GM21717 (cell line): ENCODE data around the gene TMEM59.
"Not testable (repeated sequence)": the region's sequence is repeated elsewhere in the genome, so short reads cannot be mapped to it uniquely, and the experiment has no call there.

Experiments used
- ATAC-seq: cut with Tn5 transposase; IDR thresholded peaks from one replicate; pipeline ENCODE4 v1.9.1; 2021; ENCODE audit warnings: mild to moderate bottlenecking, moderate library complexity; ENCODE audit not compliant: unreplicated experiment

TMEM59 gene

GRCh38 chr1:54053745-54054437, 887 bp upstream of the TMEM59 start:
- no peak for ATAC-seq

DNA sequence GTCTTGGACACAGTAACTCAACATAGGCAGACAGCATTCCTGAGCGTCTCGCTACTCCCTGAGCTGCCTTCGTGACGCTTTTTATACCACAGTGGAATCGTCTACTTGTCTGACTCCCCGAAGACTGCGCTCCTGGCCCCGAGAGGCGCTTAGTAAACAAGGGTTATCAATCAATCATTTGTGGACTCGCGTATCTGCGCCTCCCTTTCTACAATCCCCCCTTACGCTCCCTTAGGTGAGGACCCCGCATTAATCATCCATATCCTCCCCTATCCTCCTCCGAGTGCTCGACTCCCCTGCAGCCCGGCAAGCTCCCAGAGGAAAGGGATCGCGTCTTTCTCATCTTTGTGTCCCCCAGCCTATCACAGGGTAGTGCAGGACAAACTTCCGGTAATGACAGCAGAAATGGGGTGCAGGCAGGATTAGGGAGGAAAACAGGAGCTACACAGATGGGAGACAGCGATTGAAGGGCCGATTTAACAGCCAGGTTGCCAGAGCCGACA, 522 bp downstream of the TMEM59 start:
- peak; percentile 35 for ATAC-seq

DNA sequence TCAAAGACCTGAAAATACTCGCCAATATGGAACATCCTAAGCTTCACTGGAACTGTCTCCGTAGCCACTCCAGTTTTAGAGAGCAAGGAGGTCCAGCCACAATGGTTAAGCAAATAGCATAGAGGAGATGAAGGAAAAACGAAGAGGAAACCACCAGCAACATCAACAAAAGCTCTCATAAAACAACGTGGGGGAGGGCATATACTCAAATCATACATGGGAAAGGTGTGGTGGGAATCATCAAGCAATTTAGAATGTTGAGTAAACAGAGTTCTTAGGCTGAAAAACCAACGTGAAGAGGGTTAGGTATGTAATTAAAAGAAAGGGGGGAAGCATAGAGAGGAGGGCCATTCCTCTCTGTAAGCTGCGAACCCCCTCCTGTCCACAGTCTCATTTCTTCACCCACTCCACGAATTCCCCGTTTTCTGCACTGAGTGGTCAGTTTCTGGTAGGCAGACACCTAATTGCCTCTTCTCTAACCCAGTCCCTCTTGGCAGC, 1.0 kb downstream of the TMEM59 start:
- ATAC-seq = no peak

DNA sequence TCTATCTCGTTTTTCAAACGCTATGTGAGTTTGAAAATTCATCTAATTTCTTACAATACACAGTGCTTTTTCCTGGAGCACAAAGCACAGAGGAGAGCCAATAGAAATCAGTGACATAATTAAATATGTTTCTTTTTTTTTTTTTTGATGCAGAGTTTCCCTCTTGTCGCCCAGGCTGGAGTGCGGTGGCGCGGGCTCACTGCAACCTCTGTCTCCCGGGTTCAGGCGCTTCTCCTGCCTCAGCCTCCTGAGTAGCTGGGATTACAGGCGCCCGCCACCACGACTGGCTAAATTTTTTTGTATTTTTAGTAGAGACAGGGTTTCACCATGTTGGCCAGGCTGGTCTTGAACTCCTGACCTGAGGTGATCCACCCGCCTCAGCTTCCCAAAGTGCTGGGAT, 2.6 kb downstream of the TMEM59 start:
- ATAC-seq = not testable (repeated sequence)

DNA sequence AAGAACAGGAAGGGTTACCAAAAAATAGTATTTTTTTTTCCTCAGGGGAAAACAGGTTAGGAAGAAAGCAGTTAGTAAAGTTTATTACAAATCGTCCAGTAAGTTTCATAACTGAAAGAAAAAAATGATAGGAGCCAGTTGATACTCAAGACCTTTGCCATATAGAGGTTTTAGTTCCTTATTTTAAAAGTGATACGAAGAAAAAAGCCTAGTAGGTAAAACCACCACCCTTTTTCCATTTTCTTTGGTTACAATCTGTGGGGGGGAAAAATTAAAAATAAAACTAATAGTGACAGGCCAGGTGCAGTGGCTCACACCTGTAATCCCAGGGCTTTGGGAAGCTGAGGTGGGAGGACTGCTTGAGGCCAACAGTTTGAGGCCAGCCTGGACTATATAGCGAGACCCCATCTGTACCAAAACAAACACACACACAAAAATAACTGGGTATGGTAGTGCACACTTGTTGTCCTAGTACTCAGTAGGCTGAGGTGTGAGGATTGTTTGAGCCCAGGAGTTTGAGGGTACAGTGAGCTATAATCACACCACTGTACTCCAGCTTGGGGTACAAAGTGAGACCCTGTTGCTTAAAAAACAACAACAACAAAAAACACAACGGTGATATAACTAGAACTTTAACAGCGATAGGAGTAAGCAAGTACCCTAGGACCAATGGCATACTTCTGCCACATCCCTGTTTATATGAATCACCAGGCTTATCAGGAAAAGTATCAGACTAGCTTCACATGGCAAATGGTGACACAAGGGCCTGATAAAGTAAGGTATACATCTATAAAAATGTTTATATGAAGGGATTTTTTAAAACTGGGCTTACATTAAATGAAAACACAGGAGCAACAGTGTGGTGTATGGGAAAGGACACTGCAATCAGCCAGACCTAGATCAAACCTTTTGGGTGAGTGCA, 5.4 kb downstream of the TMEM59 start:
- ATAC-seq = no peak

DNA sequence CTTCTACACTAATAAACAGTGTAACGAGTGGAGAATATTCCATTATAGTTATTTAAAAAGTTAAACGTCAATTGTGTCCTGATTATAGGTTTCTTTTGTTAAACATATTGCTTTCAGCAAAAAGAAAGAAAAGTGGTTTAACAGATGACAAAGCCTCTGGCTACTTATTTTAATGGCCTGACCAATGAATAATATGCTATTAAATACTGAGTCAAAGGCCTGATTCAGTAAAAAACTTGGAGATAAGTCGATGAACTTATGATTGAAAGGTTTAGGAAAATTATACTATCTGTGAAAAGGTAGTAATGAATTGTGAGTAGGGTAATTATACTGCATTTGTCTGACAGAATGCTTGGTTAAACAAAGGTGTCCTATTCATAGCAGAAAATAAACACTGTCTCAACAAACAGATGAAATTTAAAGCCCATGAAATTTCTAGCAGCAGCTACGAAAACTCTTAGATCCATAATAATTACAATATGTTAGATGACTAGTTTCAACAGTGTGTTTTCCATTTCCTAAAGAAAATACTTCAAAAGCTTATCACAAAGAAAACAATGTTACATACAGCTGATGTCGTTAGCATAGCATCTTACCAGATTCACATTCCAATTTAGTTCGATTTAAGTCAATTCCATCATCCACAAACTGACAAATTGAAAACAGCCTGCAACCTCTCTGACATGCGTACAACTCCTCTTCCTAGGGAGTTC, 6.2 kb downstream of the TMEM59 start:
- ATAC-seq = no peak

GRCh38 chr1:54045496-54045895, 7.5 kb downstream of the TMEM59 start:
- no peak for ATAC-seq

GRCh38 chr1:54041806-54042205, 11.2 kb downstream of the TMEM59 start:
- no peak for ATAC-seq

- ATAC-seq = no peak
These were observed 15.5 kb downstream of the TMEM59 start for GRCh38 chr1:54037476-54037875.

DNA sequence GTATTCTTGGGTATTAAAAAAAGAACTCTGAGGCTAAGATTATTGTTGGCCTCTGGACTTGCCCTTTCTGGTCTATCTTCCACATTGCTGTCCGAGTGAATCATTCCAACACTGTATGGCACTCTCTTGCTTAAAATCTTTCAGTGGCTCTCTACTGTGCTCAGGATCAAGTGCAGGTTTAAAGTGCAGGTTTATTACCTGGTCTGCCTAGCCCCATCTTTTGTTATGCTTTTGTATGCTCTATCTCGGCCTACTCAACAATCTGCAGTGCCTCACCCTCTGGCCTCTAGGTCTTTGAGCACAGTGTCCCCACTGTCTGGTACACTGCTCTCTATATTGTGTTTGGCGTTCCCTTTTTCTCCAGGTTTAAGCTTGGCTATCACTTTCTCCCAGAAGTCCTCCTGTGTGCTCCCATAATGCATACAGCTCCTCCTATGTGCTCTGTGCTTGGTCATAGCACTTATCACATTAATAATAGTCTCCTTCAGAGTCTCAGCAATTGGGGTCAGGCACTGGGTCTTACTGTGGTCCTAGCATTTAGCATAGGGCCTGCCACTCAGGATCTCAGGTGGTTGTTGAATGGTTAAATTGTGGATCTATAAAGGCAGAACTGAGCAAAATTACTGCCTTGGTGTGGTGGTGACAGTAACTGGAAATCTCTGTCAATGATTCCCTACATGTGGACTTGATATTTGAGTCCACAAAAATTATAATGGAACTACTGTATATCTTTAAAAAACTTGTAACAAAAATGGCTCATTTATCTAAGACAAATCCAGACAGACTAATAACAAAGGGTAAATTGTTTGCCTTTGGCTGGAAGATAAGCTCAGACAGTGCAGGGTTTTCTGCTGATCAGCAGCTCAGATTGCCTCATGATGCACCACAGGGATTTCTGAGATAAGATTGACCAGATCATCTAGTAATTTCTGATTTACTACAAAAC, 24.4 kb downstream of the TMEM59 start:
- no peak for ATAC-seq

DNA sequence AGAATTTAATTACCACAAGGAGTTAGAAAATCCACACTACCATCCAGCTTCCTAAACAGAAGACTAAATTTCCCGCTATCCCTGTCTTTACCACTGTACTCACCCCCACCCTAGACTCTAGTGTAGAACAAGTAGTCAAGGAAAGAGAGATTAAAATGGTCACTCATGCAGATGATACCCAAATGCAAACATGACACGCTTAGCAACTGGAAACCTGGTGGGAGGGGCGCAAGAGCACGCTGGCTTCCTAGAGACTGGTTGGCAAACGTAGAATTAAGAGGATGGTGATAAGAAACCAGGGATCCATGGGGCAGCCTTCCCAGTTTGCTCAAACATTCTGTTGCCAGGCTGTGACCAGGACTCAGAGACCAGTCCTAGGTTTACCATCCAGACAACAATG, 25.2 kb downstream of the TMEM59 start:
- ATAC-seq = no peak

- ATAC-seq = not testable (repeated sequence)
These were observed 28.2 kb downstream of the TMEM59 start for GRCh38 chr1:54024811-54025210.

- ATAC-seq = no peak
These were observed 28.6 kb downstream of the TMEM59 start for GRCh38 chr1:54024358-54024757.

DNA sequence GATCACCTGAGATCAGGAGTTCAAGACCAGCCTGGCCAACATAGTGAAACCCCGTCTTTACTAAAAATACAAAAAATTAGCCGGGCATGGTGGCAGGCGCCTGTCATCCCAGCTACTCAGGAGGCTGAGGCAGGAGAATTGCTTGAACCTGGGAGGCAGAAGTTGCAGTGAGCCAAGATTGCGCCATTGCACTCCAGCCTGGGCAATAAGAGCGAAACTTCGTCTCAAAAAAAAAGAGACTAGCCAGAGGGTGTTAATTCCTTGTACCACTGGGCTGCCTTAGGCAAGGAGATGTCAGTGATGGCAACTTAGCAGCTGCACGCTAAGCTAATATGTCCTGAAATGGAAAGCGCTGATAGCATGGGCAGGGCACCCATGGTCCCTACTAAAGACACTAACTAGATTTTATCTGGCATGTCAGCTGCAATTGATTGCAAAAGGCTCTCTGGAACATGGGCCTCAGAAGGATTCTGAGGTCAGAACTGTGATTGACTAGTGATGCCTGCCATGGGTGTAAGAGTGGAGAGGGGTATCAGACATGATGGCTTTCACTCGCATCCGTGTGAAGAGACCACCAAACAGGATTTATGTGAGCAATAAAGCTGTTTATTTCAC, 33.3 kb downstream of the TMEM59 start:
- ATAC-seq = not testable (repeated sequence)

DNA sequence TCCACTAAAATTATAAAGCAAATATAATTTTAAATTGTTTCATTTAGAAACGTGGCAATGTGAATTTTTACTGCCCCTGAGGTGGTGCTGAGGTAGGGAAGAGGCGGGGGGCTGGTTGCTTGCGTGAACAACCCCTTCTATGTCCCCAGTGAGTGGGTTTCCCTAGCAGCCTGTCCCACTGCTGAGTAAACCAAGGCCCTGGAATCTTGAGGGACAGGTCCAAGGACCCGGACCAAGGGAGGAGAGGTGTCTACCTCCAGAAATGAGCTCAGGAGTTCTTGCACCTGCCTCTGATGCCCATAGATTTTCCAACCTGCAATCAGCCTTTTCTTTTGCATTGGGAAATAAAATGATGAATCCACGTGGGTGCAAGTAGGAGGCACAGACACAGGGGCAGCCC, 34.4 kb downstream of the TMEM59 start:
- no peak for ATAC-seq

- no peak for ATAC-seq
These were observed 35.0 kb downstream of the TMEM59 start, which contains the start of gene LDLRAD1 for GRCh38 chr1:54017979-54018378. Gene LDLRAD1 (minus strand): TSS chr1:54018186. CDS start chr1:54018112, 74 bp downstream.

DNA sequence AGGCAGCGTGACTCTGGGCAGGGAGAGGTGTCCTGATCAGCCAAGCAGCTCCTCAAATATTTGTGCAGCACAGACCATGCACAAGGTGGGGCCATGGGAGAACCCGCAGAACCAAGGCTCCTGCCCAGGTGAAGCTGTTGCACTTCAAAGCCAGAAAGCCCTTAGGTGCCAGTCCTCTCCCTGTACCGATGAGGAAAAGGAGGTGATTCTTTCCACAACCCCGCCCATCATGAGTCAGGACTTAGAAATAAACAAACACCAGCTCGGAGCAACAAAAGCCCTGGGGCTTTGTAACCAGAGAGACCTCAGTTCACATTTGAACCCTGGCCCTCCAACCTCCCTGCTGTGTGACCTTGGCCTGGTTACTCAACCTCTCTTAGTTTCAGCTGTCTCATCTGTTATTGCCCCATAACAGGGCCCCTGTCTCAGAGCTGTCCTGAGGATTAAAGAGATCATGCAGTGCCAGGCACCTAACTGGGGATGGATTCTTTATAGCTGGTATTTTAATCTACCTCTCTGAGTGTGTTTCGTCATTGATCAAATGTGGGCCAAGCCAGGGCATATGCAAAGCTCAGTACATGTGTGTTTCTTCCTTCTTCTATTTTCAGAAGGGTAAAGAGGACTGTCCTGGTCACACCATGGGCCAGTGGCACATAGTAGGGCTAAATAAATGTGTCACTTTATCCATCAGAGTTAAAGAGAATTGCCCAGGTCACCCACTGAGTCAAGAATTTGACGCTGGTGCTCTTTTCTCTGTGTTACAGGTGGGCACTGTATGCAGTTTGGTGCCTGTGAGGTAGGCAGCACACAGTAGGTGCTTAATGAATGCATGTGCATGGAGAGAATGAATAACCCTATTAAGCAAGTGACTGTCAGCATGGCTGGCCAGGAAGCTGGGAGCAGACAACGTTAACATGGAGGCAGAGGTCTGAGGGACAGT, 36.4 kb downstream of the TMEM59 start:
- no peak for ATAC-seq

DNA sequence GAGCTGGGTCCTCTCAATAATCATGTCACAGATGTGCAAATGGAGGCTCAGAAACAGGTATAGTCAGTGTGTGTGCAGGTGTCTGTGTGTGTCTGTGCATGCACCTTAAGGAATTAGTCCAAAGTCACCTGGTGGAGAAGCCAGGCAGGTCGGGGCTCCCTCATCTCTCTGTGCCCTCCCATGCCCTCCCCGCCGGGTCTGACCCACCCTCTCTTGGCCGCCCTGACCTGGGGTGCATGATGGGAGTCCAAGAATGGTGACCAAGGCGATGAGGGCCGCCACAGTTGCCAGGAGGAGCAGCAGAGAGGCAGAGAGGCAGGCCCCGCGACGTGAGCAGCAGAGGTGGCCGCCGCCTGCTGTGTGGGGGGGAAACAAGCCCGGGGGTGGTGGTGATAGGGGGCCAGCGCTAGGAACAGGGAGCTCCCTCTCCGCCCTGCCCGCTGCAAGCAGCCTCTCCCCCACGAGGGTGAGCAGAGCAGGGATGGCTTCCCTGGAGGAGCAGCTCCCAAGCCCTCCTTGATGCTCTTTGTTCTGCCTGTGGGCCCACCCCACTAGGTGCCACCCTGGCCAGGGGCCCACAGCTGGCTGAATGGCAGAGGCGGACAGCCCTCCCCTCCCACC, 38.9 kb downstream of the TMEM59 start:
- ATAC-seq = no peak
